B cell (primary cell): ENCODE results near the gene FKBP8. TPM values are rescaled to one million over a fixed set of nuclear protein-coding genes. Genes with fewer than 3 reads are reported as not detected.
A peak's percentile ranks its signal among the peaks of the same experiment; 100 is the strongest.

Experiments
- ATAC-seq: fragments of 200-7000 bp; cut with Tn5 transposase; one replicate; pipeline ENCODE4 v1.10.0; 2021; ENCODE audit warnings: low read depth, mild to moderate bottlenecking, moderate number of reproducible peaks, moderate library complexity
- CTCF ChIA-PET: fragments of 350-600 bp; sonication (Branson Sonifier 250); formaldehyde crosslinking; loops from one replicate; lab custom pipeline; 2021; ENCODE audit warnings: antibody characterized with exemption, inconsistent platforms; lab: Charles Lee
- POLR2A ChIA-PET: fragments of 350-600 bp; sonication (Branson Sonifier 250); formaldehyde crosslinking; loops from one replicate; lab custom pipeline; 2021; ENCODE audit warnings: antibody characterized with exemption; lab: Charles Lee
- DNase-seq: peaks from one replicate; pipeline ENCODE4 v3.0.0; 2013
- H2AFZ ChIP-seq: 2 replicates; pipeline ENCODE4 v1.6.1; 2012; ENCODE audit warnings: mild to moderate bottlenecking, low read depth, low read length; ENCODE audit not compliant: insufficient read depth, poor library complexity, severe bottlenecking
- H3K27ac ChIP-seq, 2 donors: 1 replicate in 1 of 2; 2 replicates in 1 of 2; pipeline ENCODE4 v1.5.1; 2012 to 2013; ENCODE audit warnings: low read length in 2 of 2, mild to moderate bottlenecking in 2 of 2, moderate library complexity in 1 of 2
- H3K27me3 ChIP-seq, 4 experiments: fragments of 200-600 bp in 1 of 4; sonication (generic) in 1 of 4; replicated peaks in 1 of 4; 1 replicate in 2 of 4; 2 replicates in 2 of 4; pipeline versions ENCODE4 v1.6.1 to v1.7.0; 2013 to 2016; ENCODE audit warnings: low read length in 3 of 4, mild to moderate bottlenecking in 2 of 4, mixed read lengths in 1 of 4, moderate library complexity in 1 of 4; ENCODE audit not compliant: insufficient read depth in 4 of 4, control insufficient read depth in 3 of 4; ENCODE audit errors: control extremely low read depth in 1 of 4
- H3K36me3 ChIP-seq, 2 experiments: replicated peaks in 1 of 2; 1 replicate in 1 of 2; 2 replicates in 1 of 2; pipeline versions ENCODE4 v1.6.1 to v1.7.1; 2013; ENCODE audit warnings: low read length in 1 of 2; ENCODE audit not compliant: insufficient read depth in 2 of 2, control insufficient read depth in 1 of 2; ENCODE audit errors: control extremely low read depth in 1 of 2, extremely low read depth in 1 of 2
- H3K4me1 ChIP-seq, 2 donors: fragments of 200-600 bp in 1 of 2; sonication (generic) in 1 of 2; 1 replicate in 1 of 2; 2 replicates in 1 of 2; pipeline versions ENCODE4 v1.5.1 to v1.6.1; 2013 to 2017; ENCODE audit warnings: low read length in 2 of 2; ENCODE audit not compliant: control insufficient read depth in 2 of 2, insufficient read depth in 2 of 2
- H3K4me2 ChIP-seq: replicated peaks from 2 replicates; pipeline ENCODE3; 2012; ENCODE audit warnings: mild to moderate bottlenecking, low read depth, low read length; ENCODE audit not compliant: poor library complexity, severe bottlenecking
- H3K4me3 ChIP-seq, 5 experiments: fragments of 200-600 bp in 1 of 5; sonication (generic) in 1 of 5; 1 replicate in 3 of 5; 2 replicates in 2 of 5; pipeline versions ENCODE4 v1.5.1 to v1.7.0; 2011 to 2016; ENCODE audit warnings: low read length in 4 of 5, mild to moderate bottlenecking in 4 of 5, low read depth in 2 of 5, control low read depth in 1 of 5, moderate library complexity in 1 of 5; ENCODE audit not compliant: insufficient read depth in 1 of 5; ENCODE audit errors: control extremely low read depth in 1 of 5, extremely low read depth in 1 of 5
- H3K79me2 ChIP-seq: fragments of 200-600 bp; sonication (generic); one replicate; pipeline ENCODE4 v1.6.0; 2016; ENCODE audit warnings: low read length; ENCODE audit not compliant: control insufficient read depth, insufficient read depth
- H3K9ac ChIP-seq: fragments of 200-600 bp; sonication (generic); 2 replicates; pipeline ENCODE4 v1.6.1; 2017; ENCODE audit warnings: mild to moderate bottlenecking, low read length, moderate library complexity
- H3K9me3 ChIP-seq, 3 donors: one replicate each; pipeline versions ENCODE4 v1.6.1 to v1.7.1; 2013; ENCODE audit warnings: low read length in 2 of 3; ENCODE audit not compliant: control insufficient read depth in 2 of 3, insufficient read depth in 1 of 3; ENCODE audit errors: control extremely low read depth in 1 of 3
- H4K20me1 ChIP-seq: 2 replicates; pipeline ENCODE4 v1.6.0; 2012; ENCODE audit warnings: mild to moderate bottlenecking, low read length; ENCODE audit not compliant: insufficient read depth, control insufficient read depth, poor library complexity, severe bottlenecking
- H3K27ac Mint-ChIP-seq: one replicate; pipeline ENCODE4 v1.8.0; 2021; ENCODE audit warnings: mixed read lengths
- H3K27me3 Mint-ChIP-seq: one replicate; pipeline ENCODE4 v1.8.0; 2021; ENCODE audit warnings: mixed read lengths
- H3K4me1 Mint-ChIP-seq: one replicate; pipeline ENCODE4 v1.8.0; 2021; ENCODE audit warnings: mixed read lengths
- H3K4me3 Mint-ChIP-seq: one replicate; pipeline ENCODE4 v1.8.0; 2021; ENCODE audit warnings: mixed read lengths
- H3K9me3 Mint-ChIP-seq: one replicate; pipeline ENCODE4 v1.8.0; 2022; ENCODE audit warnings: mixed read lengths; ENCODE audit not compliant: insufficient read depth
- CTCF ChIP-seq: fragments of 200-600 bp; IDR thresholded peaks from one replicate; pipeline ENCODE4 v1.8.0; 2022; ENCODE audit warnings: antibody characterized with exemption, mild to moderate bottlenecking
- EZH2 ChIP-seq: IDR thresholded peaks from 2 replicates; pipeline ENCODE4 v1.6.1; 2012; ENCODE audit warnings: borderline replicate concordance, low read depth, mild to moderate bottlenecking, moderate library complexity, low read length; ENCODE audit not compliant: insufficient read depth, poor library complexity, severe bottlenecking
- WGBS: methylation state at CpG from one replicate; pipeline ENCODE4 v1.1.5; 2013; ENCODE audit warnings: missing lambda C conversion rate; ENCODE audit not compliant: insufficient coverage; 5-methylcytosine and 5-hydroxymethylcytosine counted together
- intact Hi-C: fragments of 100-400 bp; cut with micrococcal nuclease; formaldehyde crosslinking; loops from one replicate; pipeline ENCODE4 v1.10.0; 2022
- polyA plus RNA-seq: library from polyadenylated mRNA; depleted of rRNA; stranded (reverse); fragments of >200 nt; gene quantifications from 2 replicates; pipeline ENCODE4 v1.2.3, GENCODE V29; 2012
- total RNA-seq, 2 donors: library from RNA; stranded (reverse); fragments of 120-200 nt in 1 of 2; gene quantifications; 1 replicate in 1 of 2; 2 replicates in 1 of 2; pipeline versions ENCODE4 v1.2.3 to v1.2.4, GENCODE V29; 2013 to 2022

FKBP8 gene
- total and polyA plus RNA-seq, 2 donors (not counting 1 experiment from before 2014, with no cell fraction given) = 148 to 163 TPM

- H3K9me3 ChIP-seq = no peaks in the 10 kb centered on the region
- Mint-ChIP-seq H3K9me3 (no peaks in the 10 kb centered on the region), H3K4me1 (peaks cover 28% of the 10 kb centered on the region), H3K4me3 (peak overlapping the region; percentile 76), H3K27me3 (no peaks in the 10 kb centered on the region), H3K27ac (peak overlapping the region; percentile 64)
- POLR2A ChIA-PET = interaction anchor here (0.7 to 3.0 kb wide), 7 partner anchors 17 to 331 kb away, joined by 3 to 12 read pairs (median 7); partner anchors contain the start of genes COPE, DDX49, KXD1 and UBA52
- H3K4me2 ChIP-seq = peak overlapping the region; percentile 96
- CTCF ChIA-PET = interaction anchor here (0.7 to 3.3 kb wide), 15 partner anchors 7 to 332 kb away, joined by 3 to 32 read pairs (median 4); partner anchors contain the start of genes COPE, DDX49 and UBA52
- peak overlapping the region; percentile 71 to 73 for H3K27ac ChIP-seq
- peak overlapping the region; percentile 73 for H3K9ac ChIP-seq
- no peak for TF ChIP-seq CTCF
- TF ChIP-seq EZH2 = no peak
- no peaks in the 10 kb centered on the region for H3K27me3 ChIP-seq
- peaks cover 10% of the 10 kb centered on the region for H4K20me1 ChIP-seq
- H3K4me1 ChIP-seq = peaks cover 18 to 39% of the 10 kb centered on the region in 2 donors
- 17% methylated on average over 9 of the region's 16 CpGs for WGBS
- H3K4me3 ChIP-seq = peak overlapping the region; percentile 46 to 92 (median 77)
- peaks cover 0 to 6% of the 10 kb centered on the region in 2 experiments for H3K36me3 ChIP-seq
- intact Hi-C loops = loop anchor here (1.0 to 5.0 kb wide), 4 partner anchors 17 to 331 kb away; partner anchors contain the start of genes COPE, DDX49, FKBP8 and UBA52
- H3K79me2 ChIP-seq = no peaks in the 10 kb centered on the region
- DNase-seq = peak; percentile 35
- peak overlapping the region; percentile 89 for H2AFZ ChIP-seq
- ATAC-seq = no peak
Measured at GRCh38 chr19:18587962-18588610, 44.7 kb upstream of the FKBP8 start.

GRCh38 chr19:18587561-18587960, 44.2 kb upstream of the FKBP8 start:
- Histone ChIP-seq H4K20me1 (peaks cover 10% of the 10 kb centered on the region), H3K9me3 (no peaks in the 10 kb centered on the region), H3K9ac (no peak overlapping the region), H3K4me2 (peak overlapping the region; percentile 96), H3K27ac (peak overlapping the region; percentile 71 to 73), H2AFZ (peak overlapping the region; percentile 89), H3K36me3 (peaks cover 0 to 6% of the 10 kb centered on the region in 2 experiments), H3K4me1 (peaks cover 18 to 39% of the 10 kb centered on the region in 2 donors), H3K27me3 (no peaks in the 10 kb centered on the region), H3K4me3 (no peak overlapping the region), H3K79me2 (no peaks in the 10 kb centered on the region)
- POLR2A ChIA-PET = interaction anchor here (0.7 to 3.0 kb wide), 2 partner anchors 16 to 84 kb away, joined by 9 read pairs; partner anchors contain the start of gene UBA52
- 89% methylated on average over 10 of the region's 12 CpGs for WGBS
- ATAC-seq (no peak), DNase-seq (no peak)
- CTCF ChIA-PET = interaction anchor here (0.7 to 3.3 kb wide), 9 partner anchors 16 to 260 kb away, joined by 3 to 32 read pairs (median 3); partner anchors contain the start of gene UBA52
- no peak for TF ChIP-seq CTCF
- TF ChIP-seq EZH2 = no peak
- Mint-ChIP-seq H3K4me3 (peak overlapping the region; percentile 55), H3K27ac (no peak overlapping the region), H3K9me3 (no peaks in the 10 kb centered on the region), H3K27me3 (no peaks in the 10 kb centered on the region), H3K4me1 (peaks cover 28% of the 10 kb centered on the region)
- intact Hi-C loops = loop anchor here (5.0 kb wide), 1 partner anchor 45 kb away; the partner anchor contains the start of gene FKBP8
